Body of pancreas (tissue), 4 donors: Measurements from ENCODE around the gene FBRS. TPM values are rescaled to one million over a fixed set of nuclear protein-coding genes. Genes with fewer than 3 reads are reported as not detected.

Experiments
- ATAC-seq: fragments of 150-250 bp; one replicate; pipeline ENCODE4 v1.9.1; 2016
- DNase-seq, 4 donors: peaks; one replicate each; pipeline ENCODE4 v3.0.0-alpha.2; 2019
- H3K27ac ChIP-seq, 4 donors: fragments of 200-600 bp; sonication (generic); 1 replicate in 3 of 4; 2 replicates in 1 of 4; pipeline versions ENCODE4 v1.5.1 to v1.6.1; 2016 to 2019; ENCODE audit warnings: mild to moderate bottlenecking in 1 of 4, mixed read lengths in 1 of 4, moderate library complexity in 1 of 4
- H3K27me3 ChIP-seq, 2 donors: fragments of 200-600 bp; sonication (generic); one replicate each; pipeline ENCODE4 v1.6.0; 2016; ENCODE audit warnings: mild to moderate bottlenecking in 1 of 2
- H3K36me3 ChIP-seq, 2 donors: fragments of 200-600 bp; sonication (generic); replicated peaks in 1 of 2; 2 replicates each; pipeline ENCODE4 v1.5.1; 2016; ENCODE audit warnings: low read depth in 2 of 2; ENCODE audit not compliant: insufficient read depth in 1 of 2
- H3K4me1 ChIP-seq: fragments of 200-600 bp; sonication (generic); one replicate; pipeline ENCODE4 v1.6.0; 2016
- H3K4me3 ChIP-seq, 2 donors: fragments of 200-600 bp; sonication (generic); 1 replicate in 1 of 2; 2 replicates in 1 of 2; pipeline ENCODE4 v1.5.1; 2016 to 2019
- H3K9me3 ChIP-seq, 3 donors: fragments of 200-600 bp; sonication (generic); 1 replicate in 2 of 3; 2 replicates in 1 of 3; pipeline ENCODE4 v1.5.1; 2016
- CTCF ChIP-seq, 7 experiments: fragments of 450-650 bp in 4 of 7; fragments of 200-600 bp in 3 of 7; sonication (generic) in 3 of 7; IDR thresholded peaks; one replicate each; pipeline ENCODE4 v1.5.1; 2016 to 2019; ENCODE audit warnings: antibody characterized with exemption in 7 of 7
- POLR2A ChIP-seq, 3 donors: fragments of 450-650 bp; IDR thresholded peaks; one replicate each; pipeline ENCODE4 v1.6.1; 2016; ENCODE audit warnings: antibody characterized with exemption in 3 of 3, mild to moderate bottlenecking in 2 of 3
- WGBS, 2 donors: methylation state at CpG; one replicate each; pipeline ENCODE4 v1.1.5; 2017; 5-methylcytosine and 5-hydroxymethylcytosine counted together
- intact Hi-C: fragments of 100-400 bp; cut with DNase I; formaldehyde crosslinking; loops from one replicate; pipeline ENCODE4 v1.15.1; 2023
- total RNA-seq, 2 donors: library from RNA; depleted of rRNA; stranded (reverse); fragments of >200 nt; gene quantifications; one replicate each; pipeline ENCODE4 v1.1.0, GENCODE V29; 2016

Gene FBRS
- total RNA-seq, result 10 to 100 TPM; 20.8 to 76.8 TPM

- peak within 1 kb of the TSS; percentile 95 to 99 (median 99) for H3K27ac ChIP-seq
- peak; percentile 84 to 98 (median 96) for TF ChIP-seq POLR2A (IDR thresholded peaks at IDR 0.05)
- peak; percentile 71 to 98 (median 83) for TF ChIP-seq CTCF (IDR thresholded peaks at IDR 0.05)
- H3K9me3 ChIP-seq, result no peaks in the 10 kb centered on the region
- H3K27me3 ChIP-seq, result no peaks in the 10 kb centered on the region
- H3K4me3 ChIP-seq, result peak within 1 kb of the TSS; percentile 38 to 64
- H3K36me3 ChIP-seq, result peaks cover 0 to 8% of the 10 kb centered on the region in 2 donors
- ATAC-seq, result peak; percentile 81
- DNase-seq, result peak; percentile 100
- intact Hi-C loops, result no loop called here
- peaks cover 43% of the 10 kb centered on the region for H3K4me1 ChIP-seq
- 0% methylated on average over 19 to 86 of the region's 86 CpGs for WGBS, 2 donors
Observed at GRCh38 chr16:30657866-30658730, at the start of gene FBRS. FBRS (plus strand) TSS chr16:30658431; CDS start chr16:30659519, 1,088 bp downstream.

DNA sequence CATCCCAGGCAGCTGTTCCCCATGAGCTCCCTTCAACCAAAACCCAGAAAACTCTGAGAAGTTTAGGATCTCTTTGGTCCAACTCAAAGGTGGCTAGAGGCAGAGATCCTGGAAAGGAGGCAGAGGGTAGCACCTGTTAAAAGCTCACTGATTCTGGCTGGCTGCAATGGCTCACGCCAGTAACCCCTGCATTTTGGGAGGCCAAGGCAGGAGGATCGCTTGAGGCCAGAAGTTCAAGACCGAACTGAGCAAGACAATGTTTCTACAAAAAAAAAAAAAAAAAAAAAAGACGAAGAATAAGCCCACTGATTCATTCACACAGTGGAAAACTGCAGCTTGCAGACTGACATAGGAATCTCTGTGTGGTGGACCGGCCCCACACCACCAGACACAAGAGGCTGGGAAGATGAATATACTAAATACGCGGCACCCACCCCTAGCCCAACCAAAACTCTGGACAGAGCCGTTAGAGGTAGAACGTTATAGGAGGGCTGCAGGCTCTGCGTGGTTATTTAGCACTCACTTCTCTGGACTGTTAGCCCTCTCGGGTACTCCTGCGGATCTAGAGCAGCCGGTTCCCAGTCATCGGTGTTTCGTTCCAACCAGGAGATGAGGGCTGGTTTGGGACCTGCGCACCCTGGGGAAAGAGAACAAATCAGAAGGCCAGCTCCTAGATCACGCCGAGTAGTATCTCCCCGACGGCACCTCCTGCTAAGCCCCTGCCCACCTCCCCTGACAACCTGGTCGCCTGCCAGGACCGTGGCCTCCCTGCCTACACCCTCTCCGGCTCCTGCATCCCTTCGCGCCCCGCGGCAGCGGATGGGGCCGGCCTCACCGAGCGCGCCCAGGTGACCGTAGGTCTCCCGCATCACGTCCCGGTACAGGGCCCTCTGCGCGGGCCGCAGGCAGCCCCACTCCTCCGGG is 49.0 kb upstream of the FBRS start:
- DNase-seq, result peak; percentile 52 to 61 (median 58)

GRCh38 chr16:30609926-30610839 is 48.0 kb upstream of the FBRS start, which contains the start of gene ZNF689:
ZNF689 (minus strand) TSS chr16:30610389; CDS start chr16:30610041, 348 bp downstream.
- no peaks in the 10 kb centered on the region for H3K36me3 ChIP-seq
- intact Hi-C loops, result no loop called here
- TF ChIP-seq POLR2A (IDR thresholded peaks at IDR 0.05) (peak; percentile 33 to 89 (median 81)), CTCF (IDR thresholded peaks at IDR 0.05) (peak in 1 of 7 experiments; percentile 1)
- peaks cover 17% of the 10 kb centered on the region for H3K4me1 ChIP-seq
- ATAC-seq (peak; percentile 98), DNase-seq (peak; percentile 97 to 98 (median 98))
- peak within 1 kb of the TSS; percentile 64 to 90 for H3K4me3 ChIP-seq
- WGBS, 2 donors, result 1% methylated on average over 31 to 63 of the region's 63 CpGs
- H3K9me3 ChIP-seq, result no peaks in the 10 kb centered on the region
- no peaks in the 10 kb centered on the region for H3K27me3 ChIP-seq
- peak within 1 kb of the TSS; percentile 90 to 98 (median 96) for H3K27ac ChIP-seq

More for the DNA sequence above, 49.0 kb upstream of the FBRS start:
- peaks cover 17% of the 10 kb centered on the region for H3K4me1 ChIP-seq
- TF ChIP-seq POLR2A (IDR thresholded peaks at IDR 0.05) (no peak), CTCF (IDR thresholded peaks at IDR 0.05) (peak in 1 of 7 experiments; percentile 8)
- peak overlapping the region; percentile 90 to 98 (median 96) for H3K27ac ChIP-seq
- peak; percentile 49 for ATAC-seq
- no peaks in the 10 kb centered on the region for H3K9me3 ChIP-seq
- intact Hi-C loops, result no loop called here
- no peaks in the 10 kb centered on the region for H3K27me3 ChIP-seq
- WGBS, 2 donors, result 12 to 27% methylated on average over 17 to 40 of the region's 40 CpGs
- H3K4me3 ChIP-seq, result peak overlapping the region; percentile 64 to 90
- H3K36me3 ChIP-seq, result peaks cover 4 to 6% of the 10 kb centered on the region in 2 donors
